Measurements from ENCODE around the gene HEG1. TPM values are rescaled to one million over a fixed set of nuclear protein-coding genes. Genes with fewer than 3 reads are reported as not detected.

The HEG1 gene
- total RNA-seq, 1 experiment from 2014 or later, result 69.8 TPM

DNA sequence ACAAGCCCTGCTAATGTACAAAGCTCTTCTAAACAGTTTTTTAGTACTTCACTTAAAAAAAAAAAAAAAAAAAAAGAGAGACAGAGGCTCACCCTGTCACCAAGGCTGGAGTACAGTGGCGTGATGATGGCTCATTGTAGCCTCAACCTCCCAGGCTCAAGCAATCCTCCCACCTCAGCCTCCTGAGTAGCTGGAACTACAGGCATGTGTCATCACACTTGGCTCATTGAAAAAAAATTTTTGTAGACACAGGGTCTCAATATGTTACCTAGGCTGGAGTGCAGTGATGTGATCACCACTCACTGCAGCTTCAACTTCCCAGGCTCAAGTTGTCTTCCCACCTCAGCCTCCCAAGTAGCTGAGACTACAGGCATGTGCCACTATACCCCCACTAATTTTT is 47.6 kb upstream of the HEG1 start:
- intact Hi-C loops (cut with micrococcal nuclease; ENCODE audit: unreplicated experiment), result no loop called here
- Histone ChIP-seq H3K4me1 (no peaks in the 10 kb centered on the region), H3K9me3 (no peaks in the 10 kb centered on the region), H3K36me3 (ENCODE audit: control insufficient read depth, insufficient read depth, low read length) (no peaks in the 10 kb centered on the region; the same call in 1 of the 2 replicates), H3K4me3 (ENCODE audit: low read depth, low read length) (no peak overlapping the region), H3K27me3 (replicated peaks; ENCODE audit: control insufficient read depth, insufficient read depth, low read length) (no peaks in the 10 kb centered on the region)
- H3K4me3 Mint-ChIP-seq (ENCODE audit: unreplicated experiment), result no peak overlapping the region
- ChIA-PET CTCF (no interaction called here), POLR2A (no interaction called here)
- H3K9me3 Mint-ChIP-seq (ENCODE audit: unreplicated experiment), result peaks cover 10% of the 10 kb centered on the region
- no peak for DNase-seq
- peaks cover 6% of the 10 kb centered on the region for H3K36me3 Mint-ChIP-seq (ENCODE audit: insufficient read depth, unreplicated experiment)
- no peak overlapping the region for H3K27ac Mint-ChIP-seq (ENCODE audit: unreplicated experiment)
- H3K4me1 Mint-ChIP-seq (ENCODE audit: low read depth, unreplicated experiment), result no peaks in the 10 kb centered on the region
- no peaks in the 10 kb centered on the region for H3K27me3 Mint-ChIP-seq (ENCODE audit: insufficient read depth, unreplicated experiment)
- TF ChIP-seq, protein P1, sequence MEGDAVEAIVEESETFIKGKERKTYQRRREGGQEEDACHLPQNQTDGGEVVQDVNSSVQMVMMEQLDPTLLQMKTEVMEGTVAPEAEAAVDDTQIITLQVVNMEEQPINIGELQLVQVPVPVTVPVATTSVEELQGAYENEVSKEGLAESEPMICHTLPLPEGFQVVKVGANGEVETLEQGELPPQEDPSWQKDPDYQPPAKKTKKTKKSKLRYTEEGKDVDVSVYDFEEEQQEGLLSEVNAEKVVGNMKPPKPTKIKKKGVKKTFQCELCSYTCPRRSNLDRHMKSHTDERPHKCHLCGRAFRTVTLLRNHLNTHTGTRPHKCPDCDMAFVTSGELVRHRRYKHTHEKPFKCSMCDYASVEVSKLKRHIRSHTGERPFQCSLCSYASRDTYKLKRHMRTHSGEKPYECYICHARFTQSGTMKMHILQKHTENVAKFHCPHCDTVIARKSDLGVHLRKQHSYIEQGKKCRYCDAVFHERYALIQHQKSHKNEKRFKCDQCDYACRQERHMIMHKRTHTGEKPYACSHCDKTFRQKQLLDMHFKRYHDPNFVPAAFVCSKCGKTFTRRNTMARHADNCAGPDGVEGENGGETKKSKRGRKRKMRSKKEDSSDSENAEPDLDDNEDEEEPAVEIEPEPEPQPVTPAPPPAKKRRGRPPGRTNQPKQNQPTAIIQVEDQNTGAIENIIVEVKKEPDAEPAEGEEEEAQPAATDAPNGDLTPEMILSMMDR (IDR thresholded peaks at IDR 0.05; ENCODE audit: insufficient read depth in 1 of 2, low read depth in 1 of 2, low read length in 1 of 2, severe bottlenecking in 1 of 2, unreplicated experiment in 1 of 2), result no peak
- BruUV-seq (replicated peaks), result no TSS peak

DNA sequence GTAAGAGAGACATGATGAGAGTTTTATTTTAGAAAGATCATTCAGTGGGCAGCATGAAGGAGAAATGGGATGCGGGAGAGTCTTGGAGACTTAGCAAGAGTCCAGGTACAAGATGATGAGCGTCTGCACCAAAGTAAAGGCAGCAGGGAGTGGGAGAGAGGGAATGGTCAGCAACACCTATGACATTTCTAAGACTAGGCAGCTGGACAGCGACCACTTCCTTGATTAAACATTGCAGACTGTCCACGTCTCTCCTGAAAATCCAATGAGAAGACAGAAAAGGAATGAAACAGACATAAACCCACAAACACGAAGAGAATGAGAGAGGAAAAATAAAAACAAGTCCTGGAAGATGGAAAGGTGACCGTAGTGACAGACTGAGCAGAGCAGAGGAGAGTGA is 46.7 kb upstream of the HEG1 start:
- Histone ChIP-seq H3K27me3 (replicated peaks; ENCODE audit: control insufficient read depth, insufficient read depth, low read length) (no peaks in the 10 kb centered on the region), H3K4me3 (ENCODE audit: low read depth, low read length) (no peak overlapping the region), H3K9me3 (no peaks in the 10 kb centered on the region), H3K4me1 (no peaks in the 10 kb centered on the region), H3K36me3 (ENCODE audit: control insufficient read depth, insufficient read depth, low read length) (no peaks in the 10 kb centered on the region; the same call in 1 of the 2 replicates)
- POLR2A ChIA-PET, result no interaction called here
- Mint-ChIP-seq H3K27me3 (ENCODE audit: insufficient read depth, unreplicated experiment) (no peaks in the 10 kb centered on the region), H3K9me3 (ENCODE audit: unreplicated experiment) (peaks cover 10% of the 10 kb centered on the region), H3K4me1 (ENCODE audit: low read depth, unreplicated experiment) (no peaks in the 10 kb centered on the region), H3K4me3 (ENCODE audit: unreplicated experiment) (no peak overlapping the region), H3K36me3 (ENCODE audit: insufficient read depth, unreplicated experiment) (peaks cover 6% of the 10 kb centered on the region), H3K27ac (ENCODE audit: unreplicated experiment) (no peak overlapping the region)
- no TSS peak for BruUV-seq (replicated peaks)
- DNase-seq, result no peak
- intact Hi-C loops (cut with micrococcal nuclease; ENCODE audit: unreplicated experiment), result no loop called here
- CTCF ChIA-PET, result no interaction called here
- TF ChIP-seq, protein P1 (IDR thresholded peaks at IDR 0.05; ENCODE audit: insufficient read depth in 1 of 2, low read depth in 1 of 2, low read length in 1 of 2, severe bottlenecking in 1 of 2, unreplicated experiment in 1 of 2), result no peak

DNA sequence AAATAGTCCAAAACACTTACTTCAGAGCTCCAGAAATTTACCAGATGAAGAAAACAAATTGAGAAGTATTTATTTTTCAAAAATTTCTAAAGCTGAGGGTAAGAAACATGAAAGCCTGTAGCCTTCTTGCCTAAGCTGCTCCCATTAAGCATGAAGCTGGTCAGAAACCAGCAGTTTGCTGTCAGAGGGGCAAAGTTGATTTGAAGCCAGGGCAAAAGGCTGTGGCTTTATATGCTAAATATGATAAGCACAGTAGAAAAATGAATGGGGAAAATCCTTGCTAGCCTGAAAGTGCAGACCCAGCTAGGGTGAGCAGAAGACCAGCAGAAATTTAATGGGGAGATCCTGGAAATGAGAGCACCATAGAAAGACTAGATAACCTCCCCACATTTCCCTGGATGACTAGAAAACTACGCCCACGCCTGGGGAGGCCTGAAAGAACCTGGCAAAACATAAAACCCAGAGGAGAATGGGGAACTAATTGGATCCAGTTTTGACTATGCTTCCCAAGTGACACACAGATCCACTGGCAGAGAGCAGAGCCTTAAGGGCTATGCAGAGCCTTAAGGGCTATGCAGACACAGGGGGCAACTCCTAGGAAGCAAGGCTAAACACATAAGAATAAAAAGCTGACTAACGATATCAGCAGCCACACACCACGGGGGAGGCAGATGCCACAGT is 43.0 kb upstream of the HEG1 start:
- POLR2A ChIA-PET, result no interaction called here
- TF ChIP-seq, protein P1 (IDR thresholded peaks at IDR 0.05; ENCODE audit: insufficient read depth in 1 of 2, low read depth in 1 of 2, low read length in 1 of 2, severe bottlenecking in 1 of 2, unreplicated experiment in 1 of 2), result no peak
- intact Hi-C loops (cut with micrococcal nuclease; ENCODE audit: unreplicated experiment), result no loop called here
- DNase-seq, result no peak
- Mint-ChIP-seq H3K27me3 (ENCODE audit: insufficient read depth, unreplicated experiment) (no peaks in the 10 kb centered on the region), H3K4me1 (ENCODE audit: low read depth, unreplicated experiment) (no peaks in the 10 kb centered on the region), H3K9me3 (ENCODE audit: unreplicated experiment) (peaks cover 10% of the 10 kb centered on the region), H3K27ac (ENCODE audit: unreplicated experiment) (no peak overlapping the region), H3K4me3 (ENCODE audit: unreplicated experiment) (no peak overlapping the region), H3K36me3 (ENCODE audit: insufficient read depth, unreplicated experiment) (peaks cover 6% of the 10 kb centered on the region)
- BruUV-seq (replicated peaks), result no TSS peak
- H3K36me3 ChIP-seq (ENCODE audit: control insufficient read depth, insufficient read depth, low read length), result no peaks in the 10 kb centered on the region; the same call in 1 of the 2 replicates
- no peaks in the 10 kb centered on the region for H3K27me3 ChIP-seq (replicated peaks; ENCODE audit: control insufficient read depth, insufficient read depth, low read length)
- H3K9me3 ChIP-seq, result no peaks in the 10 kb centered on the region
- no peaks in the 10 kb centered on the region for H3K4me1 ChIP-seq
- H3K4me3 ChIP-seq (ENCODE audit: low read depth, low read length), result no peak overlapping the region
- CTCF ChIA-PET, result no interaction called here

Measured in Caco-2 (cell line).